Activated B cell treated with CpG ODN at 0.5 μM for 24 hours (primary cell): ENCODE data around the gene SIGLEC11. TPM values are rescaled to one million over a fixed set of nuclear protein-coding genes. Genes with fewer than 3 reads are reported as not detected.
"Not testable (repeated sequence)": the region's sequence is repeated elsewhere in the genome, so short reads cannot be mapped to it uniquely, and the experiment has no call there.

Experiments
- ATAC-seq: fragments of 200-7000 bp; cut with Tn5 transposase; one replicate; pipeline ENCODE4 v1.10.0; 2021; ENCODE audit warnings: low read depth, mild to moderate bottlenecking, moderate library complexity
- CTCF ChIA-PET: fragments of 350-600 bp; sonication (Branson Sonifier 250); formaldehyde crosslinking; loops from one replicate; lab custom pipeline; 2021; ENCODE audit warnings: antibody characterized with exemption; lab: Charles Lee
- POLR2A ChIA-PET: fragments of 350-600 bp; sonication (Branson Sonifier 250); formaldehyde crosslinking; loops from one replicate; lab custom pipeline; 2021; ENCODE audit warnings: antibody characterized with exemption; lab: Charles Lee
- DNase-seq: peaks from one replicate; pipeline ENCODE4 v3.0.0; 2022
- H3K27ac Mint-ChIP-seq: one replicate; pipeline ENCODE4 v1.8.0; 2020; ENCODE audit warnings: mixed read lengths
- H3K27me3 Mint-ChIP-seq: one replicate; pipeline ENCODE4 v1.8.0; 2021; ENCODE audit warnings: mixed read lengths
- H3K36me3 Mint-ChIP-seq: one replicate; pipeline ENCODE4 v1.8.0; 2021; ENCODE audit warnings: low read depth, mixed read lengths
- H3K4me1 Mint-ChIP-seq: one replicate; pipeline ENCODE4 v1.8.0; 2021; ENCODE audit warnings: mixed read lengths
- H3K4me3 Mint-ChIP-seq: one replicate; pipeline ENCODE4 v1.8.0; 2020; ENCODE audit warnings: mild to moderate bottlenecking, mixed read lengths
- H3K9me3 Mint-ChIP-seq: one replicate; pipeline ENCODE4 v1.8.0; 2020; ENCODE audit warnings: mixed read lengths
- CTCF ChIP-seq: fragments of 200-600 bp; IDR thresholded peaks from one replicate; pipeline ENCODE4 v1.8.0; 2022; ENCODE audit warnings: antibody characterized with exemption, mild to moderate bottlenecking
- intact Hi-C: fragments of 100-400 bp; cut with micrococcal nuclease; formaldehyde crosslinking; loops from one replicate; pipeline ENCODE4 v1.15.1; 2024
- total RNA-seq: library from RNA; stranded (reverse); gene quantifications from 2 replicates; pipeline ENCODE4 v1.2.3, GENCODE V29; 2022

The SIGLEC11 gene
- total RNA-seq = not detected in 2 replicates

GRCh38 chr19:49960980-49961379 lies at the start of gene SIGLEC11:
Gene SIGLEC11, minus strand, starts transcription at chr19:49961172. Its CDS starts 91 bp downstream, at chr19:49961081.
- H3K36me3 Mint-ChIP-seq, H3K4me3 Mint-ChIP-seq, CTCF ChIA-PET, H3K9me3 Mint-ChIP-seq, DNase-seq, intact Hi-C loops, POLR2A ChIA-PET, ATAC-seq, H3K27me3 Mint-ChIP-seq, H3K4me1 Mint-ChIP-seq, H3K27ac Mint-ChIP-seq: not testable (repeated sequence)

- no peaks in the 10 kb centered on the region for H3K27me3 Mint-ChIP-seq
- no peak overlapping the region for H3K27ac Mint-ChIP-seq
- no peak overlapping the region for H3K4me3 Mint-ChIP-seq
- intact Hi-C loops = no loop called here
- CTCF ChIA-PET = no interaction called here
- no peak for ATAC-seq
- no peaks in the 10 kb centered on the region for H3K9me3 Mint-ChIP-seq
- POLR2A ChIA-PET = no interaction called here
- peaks cover 3% of the 10 kb centered on the region for H3K4me1 Mint-ChIP-seq
- peaks cover 74% of the 10 kb centered on the region for H3K36me3 Mint-ChIP-seq
- TF ChIP-seq CTCF = no peak
- DNase-seq = no peak
These were observed 47.6 kb upstream of the SIGLEC11 start for GRCh38 chr19:50008532-50008931.

- Mint-ChIP-seq H3K36me3 (peaks cover 74% of the 10 kb centered on the region), H3K27me3 (no peaks in the 10 kb centered on the region), H3K4me3 (no peak overlapping the region), H3K4me1 (peaks cover 3% of the 10 kb centered on the region), H3K27ac (no peak overlapping the region), H3K9me3 (no peaks in the 10 kb centered on the region)
- no peak for DNase-seq
- intact Hi-C loops = no loop called here
- ChIA-PET POLR2A (no interaction called here), CTCF (no interaction called here)
- no peak for TF ChIP-seq CTCF
- no peak for ATAC-seq
These were observed 47.0 kb upstream of the SIGLEC11 start for GRCh38 chr19:50007947-50008346.

GRCh38 chr19:50007170-50007569 lies 46.2 kb upstream of the SIGLEC11 start:
- POLR2A ChIA-PET = interaction anchor here (0.8 kb wide), 1 partner anchor 8 kb away, joined by 4 read pairs; no protein-coding TSS in a partner anchor
- Mint-ChIP-seq H3K27me3 (no peaks in the 10 kb centered on the region), H3K4me3 (no peak overlapping the region), H3K36me3 (peaks cover 73% of the 10 kb centered on the region), H3K27ac (no peak overlapping the region), H3K9me3 (no peaks in the 10 kb centered on the region), H3K4me1 (peaks cover 3% of the 10 kb centered on the region)
- CTCF ChIA-PET = no interaction called here
- DNase-seq = no peak
- intact Hi-C loops = no loop called here
- TF ChIP-seq CTCF = no peak
- ATAC-seq = no peak

- intact Hi-C loops = loop anchor here (1.0 kb wide), 1 partner anchor 14 kb away; no protein-coding TSS in a partner anchor
- no peak for TF ChIP-seq CTCF
These were observed 44.5 kb upstream of the SIGLEC11 start for GRCh38 chr19:50005428-50005827.

More at GRCh38 chr19:50005428-50005827, 44.5 kb upstream of the SIGLEC11 start:
- peaks cover 78% of the 10 kb centered on the region for H3K36me3 Mint-ChIP-seq
- ChIA-PET POLR2A (no interaction called here), CTCF (no interaction called here)
- H3K27me3 Mint-ChIP-seq = no peaks in the 10 kb centered on the region
- no peak overlapping the region for H3K4me3 Mint-ChIP-seq
- H3K27ac Mint-ChIP-seq = no peak overlapping the region
- DNase-seq (no peak), ATAC-seq (no peak)
- peaks cover 3% of the 10 kb centered on the region for H3K4me1 Mint-ChIP-seq
- H3K9me3 Mint-ChIP-seq = no peaks in the 10 kb centered on the region
